ENCODE measurements around the gene SYNGR1.

The SYNGR1 gene

DNA sequence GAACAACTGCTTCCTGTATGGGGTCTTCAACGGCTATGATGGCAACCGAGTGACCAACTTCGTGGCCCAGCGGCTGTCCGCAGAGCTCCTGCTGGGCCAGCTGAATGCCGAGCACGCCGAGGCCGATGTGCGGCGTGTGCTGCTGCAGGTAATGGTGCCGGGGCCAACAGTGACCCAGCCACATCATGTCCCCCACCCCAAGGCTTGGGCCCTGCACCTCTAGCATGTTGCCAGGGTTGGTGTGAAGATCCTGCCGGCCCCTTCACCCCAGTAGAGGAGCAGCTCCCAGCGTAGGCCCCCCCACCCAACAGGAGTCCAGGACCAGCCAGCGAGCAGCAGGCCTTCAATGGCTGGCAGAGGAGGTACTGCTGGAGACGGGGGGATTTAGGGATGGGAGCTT is 65.7 kb downstream of the SYNGR1 start:
- no peaks in the 10 kb centered on the region for H4K20me1 ChIP-seq (ENCODE audit: insufficient read depth)
- H3K4me1 ChIP-seq (ENCODE audit: low read depth, poor library complexity, severe bottlenecking) = peaks cover 26% of the 10 kb centered on the region
- no peaks in the 10 kb centered on the region; the same call in 1 of the 2 replicates for H3K36me3 ChIP-seq (ENCODE audit: insufficient read depth)
- H3K9ac ChIP-seq = no peak overlapping the region
- no peak overlapping the region for H3K4me2 ChIP-seq
- TF ChIP-seq, protein P1, sequence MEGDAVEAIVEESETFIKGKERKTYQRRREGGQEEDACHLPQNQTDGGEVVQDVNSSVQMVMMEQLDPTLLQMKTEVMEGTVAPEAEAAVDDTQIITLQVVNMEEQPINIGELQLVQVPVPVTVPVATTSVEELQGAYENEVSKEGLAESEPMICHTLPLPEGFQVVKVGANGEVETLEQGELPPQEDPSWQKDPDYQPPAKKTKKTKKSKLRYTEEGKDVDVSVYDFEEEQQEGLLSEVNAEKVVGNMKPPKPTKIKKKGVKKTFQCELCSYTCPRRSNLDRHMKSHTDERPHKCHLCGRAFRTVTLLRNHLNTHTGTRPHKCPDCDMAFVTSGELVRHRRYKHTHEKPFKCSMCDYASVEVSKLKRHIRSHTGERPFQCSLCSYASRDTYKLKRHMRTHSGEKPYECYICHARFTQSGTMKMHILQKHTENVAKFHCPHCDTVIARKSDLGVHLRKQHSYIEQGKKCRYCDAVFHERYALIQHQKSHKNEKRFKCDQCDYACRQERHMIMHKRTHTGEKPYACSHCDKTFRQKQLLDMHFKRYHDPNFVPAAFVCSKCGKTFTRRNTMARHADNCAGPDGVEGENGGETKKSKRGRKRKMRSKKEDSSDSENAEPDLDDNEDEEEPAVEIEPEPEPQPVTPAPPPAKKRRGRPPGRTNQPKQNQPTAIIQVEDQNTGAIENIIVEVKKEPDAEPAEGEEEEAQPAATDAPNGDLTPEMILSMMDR (conservative IDR thresholded peaks at IDR 0.05; ENCODE audit: low read depth, low read length) = no peak
- no peaks in the 10 kb centered on the region; the same call in 1 of the 2 replicates for H3K79me2 ChIP-seq (ENCODE audit: insufficient read depth, low read depth)
- no peaks in the 10 kb centered on the region for H3K27me3 ChIP-seq (ENCODE audit: insufficient read depth, low read depth)
- H3K4me3 ChIP-seq (IDR thresholded peaks at IDR 0.05; ENCODE audit: insufficient read depth, low read depth, low read length) = no peak overlapping the region
- no peak overlapping the region for H2AFZ ChIP-seq (ENCODE audit: low read depth)
- no peak overlapping the region for H3K27ac ChIP-seq

DNA sequence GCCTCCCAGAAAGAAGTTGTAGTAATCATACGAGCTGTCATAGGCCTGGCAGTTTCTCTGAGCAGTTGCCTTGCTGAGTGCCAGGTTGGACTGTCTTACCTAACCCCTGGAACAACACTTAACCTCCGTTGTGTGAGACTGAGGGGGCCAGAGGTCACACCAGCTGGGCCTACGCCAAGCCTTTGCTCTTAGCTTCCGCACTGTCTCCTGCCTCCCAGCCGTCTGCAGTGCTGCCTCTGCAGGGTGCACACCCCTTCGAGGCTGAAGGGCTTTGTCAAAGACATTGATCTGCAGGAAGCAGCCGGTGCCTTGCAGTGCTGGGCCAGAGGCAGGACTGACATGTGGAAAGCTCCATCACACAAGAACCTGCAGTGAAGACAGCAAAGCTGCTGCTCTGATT is 66.5 kb downstream of the SYNGR1 start:
- Histone ChIP-seq H4K20me1 (ENCODE audit: insufficient read depth) (no peaks in the 10 kb centered on the region), H3K9ac (no peak overlapping the region), H3K36me3 (ENCODE audit: insufficient read depth) (no peaks in the 10 kb centered on the region; the same call in 1 of the 2 replicates), H3K27ac (no peak overlapping the region), H2AFZ (ENCODE audit: low read depth) (no peak overlapping the region), H3K4me2 (no peak overlapping the region), H3K27me3 (ENCODE audit: insufficient read depth, low read depth) (no peaks in the 10 kb centered on the region), H3K4me3 (IDR thresholded peaks at IDR 0.05; ENCODE audit: insufficient read depth, low read depth, low read length) (no peak overlapping the region), H3K4me1 (ENCODE audit: low read depth, poor library complexity, severe bottlenecking) (peaks cover 21% of the 10 kb centered on the region), H3K79me2 (ENCODE audit: insufficient read depth, low read depth) (no peaks in the 10 kb centered on the region; the same call in 1 of the 2 replicates)
- TF ChIP-seq, protein P1 (conservative IDR thresholded peaks at IDR 0.05; ENCODE audit: low read depth, low read length) = no peak

DNA sequence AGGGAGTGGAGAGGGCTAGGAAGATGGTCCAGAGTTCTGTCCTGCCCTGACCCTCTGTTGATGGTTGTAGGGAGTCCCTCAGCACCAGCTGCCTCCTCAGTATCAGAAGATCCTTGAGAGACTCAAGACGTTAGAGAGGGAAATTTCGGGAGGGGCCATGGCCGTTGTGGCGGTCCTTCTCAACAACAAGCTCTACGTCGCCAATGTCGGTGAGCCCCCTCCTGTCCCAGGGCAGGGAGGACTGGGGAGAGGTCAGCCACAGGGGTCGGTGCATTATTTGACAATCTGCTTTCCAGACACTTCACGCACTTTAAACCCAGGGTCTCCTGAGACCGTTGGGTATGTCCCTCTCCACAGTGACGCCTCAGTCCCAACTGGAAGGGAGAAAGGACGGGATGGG is 67.8 kb downstream of the SYNGR1 start:
- no peaks in the 10 kb centered on the region; the same call in 1 of the 2 replicates for H3K36me3 ChIP-seq (ENCODE audit: insufficient read depth)
- H2AFZ ChIP-seq (ENCODE audit: low read depth) = no peak overlapping the region
- H3K4me3 ChIP-seq (IDR thresholded peaks at IDR 0.05; ENCODE audit: insufficient read depth, low read depth, low read length) = no peak overlapping the region
- no peaks in the 10 kb centered on the region for H3K27me3 ChIP-seq (ENCODE audit: insufficient read depth, low read depth)
- TF ChIP-seq, protein P1 (conservative IDR thresholded peaks at IDR 0.05; ENCODE audit: low read depth, low read length) = no peak
- no peaks in the 10 kb centered on the region for H3K79me2 ChIP-seq (ENCODE audit: insufficient read depth, low read depth)
- no peak overlapping the region for H3K27ac ChIP-seq
- H3K9ac ChIP-seq = no peak overlapping the region
- H3K4me1 ChIP-seq (ENCODE audit: low read depth, poor library complexity, severe bottlenecking) = peaks cover 9% of the 10 kb centered on the region
- H3K4me2 ChIP-seq = no peak overlapping the region
- no peaks in the 10 kb centered on the region for H4K20me1 ChIP-seq (ENCODE audit: insufficient read depth)

DNA sequence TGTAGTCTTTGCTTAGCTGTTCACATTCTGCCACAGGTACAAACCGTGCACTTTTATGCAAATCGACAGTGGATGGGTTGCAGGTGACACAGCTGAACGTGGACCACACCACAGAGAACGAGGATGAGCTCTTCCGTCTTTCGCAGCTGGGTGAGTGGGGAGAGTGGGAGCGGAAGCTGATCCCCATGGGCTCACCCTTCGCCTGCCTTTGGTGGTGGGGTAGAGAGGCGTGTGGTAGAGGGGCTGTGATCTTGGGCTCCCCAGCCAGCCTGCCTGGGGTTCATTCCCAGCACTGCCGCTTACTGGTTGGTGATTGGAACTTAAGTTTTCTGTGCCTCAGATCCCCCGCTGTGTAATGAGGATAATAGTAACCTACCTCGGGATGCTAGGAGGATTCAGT is 68.9 kb downstream of the SYNGR1 start:
- Histone ChIP-seq H3K4me2 (no peak overlapping the region), H3K79me2 (ENCODE audit: insufficient read depth, low read depth) (no peaks in the 10 kb centered on the region), H3K27me3 (ENCODE audit: insufficient read depth, low read depth) (no peaks in the 10 kb centered on the region), H3K4me1 (ENCODE audit: low read depth, poor library complexity, severe bottlenecking) (no peaks in the 10 kb centered on the region), H2AFZ (ENCODE audit: low read depth) (no peak overlapping the region), H3K27ac (no peak overlapping the region), H3K36me3 (ENCODE audit: insufficient read depth) (no peaks in the 10 kb centered on the region; the same call in 1 of the 2 replicates), H3K4me3 (IDR thresholded peaks at IDR 0.05; ENCODE audit: insufficient read depth, low read depth, low read length) (no peak overlapping the region), H3K9ac (no peak overlapping the region), H4K20me1 (ENCODE audit: insufficient read depth) (no peaks in the 10 kb centered on the region)
- TF ChIP-seq, protein P1 (conservative IDR thresholded peaks at IDR 0.05; ENCODE audit: low read depth, low read length) = no peak

Measured in KMS-11 (cell line).